GM21360 (cell line): ENCODE results near the gene SHTN1.

ENCODE experiments used
- ATAC-seq: cut with Tn5 transposase; IDR thresholded peaks from one replicate; pipeline ENCODE4 v1.9.1; 2021; ENCODE audit warnings: mild to moderate bottlenecking, moderate library complexity; ENCODE audit not compliant: unreplicated experiment

The SHTN1 gene

GRCh38 chr10:117005026-117005526 is at the start of gene SHTN1:
TSS of gene SHTN1 (minus strand) at chr10:117005187. CDS start at chr10:117005079, 108 bp downstream.
- ATAC-seq: peak; percentile 58

- ATAC-seq: no peak
Measured at GRCh38 chr10:117053482-117053881, 48.5 kb upstream of the SHTN1 start.

- ATAC-seq: no peak
Measured at GRCh38 chr10:117047947-117048346, 43.0 kb upstream of the SHTN1 start.

- no peak for ATAC-seq
Measured at GRCh38 chr10:117016266-117016665, 11.3 kb upstream of the SHTN1 start.

GRCh38 chr10:117014835-117015234 is 9.8 kb upstream of the SHTN1 start:
- ATAC-seq: no peak

- no peak for ATAC-seq
Measured at GRCh38 chr10:117007080-117007479, 2.1 kb upstream of the SHTN1 start.

- no peak for ATAC-seq
Measured at GRCh38 chr10:117005527-117006055, 604 bp upstream of the SHTN1 start.

- ATAC-seq: peak; percentile 48
Measured at GRCh38 chr10:117004227-117005025, 561 bp downstream of the SHTN1 start.

- ATAC-seq: no peak
Measured at GRCh38 chr10:117003336-117003735, 1.7 kb downstream of the SHTN1 start.

- no peak for ATAC-seq
Measured at GRCh38 chr10:117002206-117002605, 2.8 kb downstream of the SHTN1 start.

- no peak for ATAC-seq
Measured at GRCh38 chr10:117001144-117001543, 3.8 kb downstream of the SHTN1 start.

- ATAC-seq: no peak
Measured at GRCh38 chr10:117000580-117000979, 4.4 kb downstream of the SHTN1 start.

- no peak for ATAC-seq
Measured at GRCh38 chr10:116998172-116998571, 6.8 kb downstream of the SHTN1 start.

- ATAC-seq: no peak
Measured at GRCh38 chr10:116997015-116997414, 8.0 kb downstream of the SHTN1 start.

- ATAC-seq: no peak
Measured at GRCh38 chr10:116995648-116996047, 9.3 kb downstream of the SHTN1 start.

GRCh38 chr10:116994113-116994890 is 10.7 kb downstream of the SHTN1 start:
- ATAC-seq: no peak

- ATAC-seq: no peak
Measured at GRCh38 chr10:116993610-116994009, 11.4 kb downstream of the SHTN1 start.

- no peak for ATAC-seq
Measured at GRCh38 chr10:116992183-116992582, 12.8 kb downstream of the SHTN1 start.

- ATAC-seq: no peak
Measured at GRCh38 chr10:116990276-116990800, 14.6 kb downstream of the SHTN1 start.

GRCh38 chr10:116989439-116989838 is 15.5 kb downstream of the SHTN1 start:
- no peak for ATAC-seq

GRCh38 chr10:116988311-116988710 is 16.7 kb downstream of the SHTN1 start:
- ATAC-seq: no peak
